Ishikawa (cell line): ENCODE data around the gene ZNF316.

ENCODE experiments used
- CEBPB ChIP-seq: IDR thresholded peaks from 2 replicates; pipeline ENCODE4 v1.6.1; 2012
- CREB1 ChIP-seq: IDR thresholded peaks from 2 replicates; pipeline ENCODE4 v1.6.1; 2012; ENCODE audit warnings: low read depth
- EP300 ChIP-seq: IDR thresholded peaks from 2 replicates; pipeline ENCODE4 v1.6.1; 2012; ENCODE audit warnings: borderline replicate concordance
- FOXM1 ChIP-seq: IDR thresholded peaks from 2 replicates; pipeline ENCODE4 v1.6.1; 2012; ENCODE audit warnings: low read depth, borderline replicate concordance
- MAX ChIP-seq: IDR thresholded peaks from 2 replicates; pipeline ENCODE4 v1.6.1; 2012
- NFIC ChIP-seq: IDR thresholded peaks from 2 replicates; pipeline ENCODE4 v1.6.1; 2012
- RAD21 ChIP-seq: IDR thresholded peaks from 2 replicates; pipeline ENCODE4 v1.6.1; 2012; ENCODE audit warnings: low read depth
- REST ChIP-seq: IDR thresholded peaks from 2 replicates; pipeline ENCODE4 v1.6.1; 2012; ENCODE audit warnings: low read depth, mild to moderate bottlenecking
- TAF1 ChIP-seq: IDR thresholded peaks from 2 replicates; pipeline ENCODE4 v1.6.1; 2012; ENCODE audit warnings: low read depth, mild to moderate bottlenecking
- TCF12 ChIP-seq: IDR thresholded peaks from 2 replicates; pipeline ENCODE4 v1.6.1; 2012; ENCODE audit warnings: low read depth
- TEAD4 ChIP-seq: IDR thresholded peaks from 2 replicates; pipeline ENCODE4 v1.6.1; 2012
- USF1 ChIP-seq: IDR thresholded peaks from 2 replicates; pipeline ENCODE4 v1.6.1; 2012
- YY1 ChIP-seq: IDR thresholded peaks from 2 replicates; pipeline ENCODE4 v1.6.1; 2012; ENCODE audit warnings: low read depth
- ZBTB7A ChIP-seq: IDR thresholded peaks from 2 replicates; pipeline ENCODE4 v1.6.1; 2012; ENCODE audit warnings: low read depth

- TF ChIP-seq REST: no peak
- no peak for TF ChIP-seq CREB1
- TF ChIP-seq TAF1: no peak
- no peak for TF ChIP-seq YY1
- TF ChIP-seq MAX: no peak
- no peak for TF ChIP-seq RAD21
- TF ChIP-seq NFIC: no peak
- no peak for TF ChIP-seq TEAD4
- TF ChIP-seq ZBTB7A: no peak
- no peak for TF ChIP-seq EP300
- TF ChIP-seq USF1: no peak
- no peak for TF ChIP-seq CEBPB
- TF ChIP-seq FOXM1: no peak
- TF ChIP-seq TCF12: no peak
Observed at GRCh38 chr7:6607651-6608051, 29.5 kb upstream of the ZNF316 start.
